NB4 (cell line): ENCODE results near the gene DAG1.

ENCODE experiments used
- DNase-seq: peaks from one replicate; pipeline ENCODE4 v3.0.0; 2010; ENCODE audit warnings: low read depth
- H3K4me3 ChIP-seq: one replicate; pipeline ENCODE4 v1.5.1; 2011; ENCODE audit warnings: mild to moderate bottlenecking, low read depth, low read length, moderate library complexity
- MYC ChIP-seq: IDR thresholded peaks from 2 replicates; pipeline ENCODE4 v1.6.1; 2011; ENCODE audit warnings: low read depth, low read length
- POLR2A ChIP-seq: IDR thresholded peaks from 2 replicates; pipeline ENCODE4 v1.6.1; 2011; ENCODE audit warnings: mild to moderate bottlenecking; ENCODE audit not compliant: insufficient read length; ENCODE audit errors: extremely low read depth
- TF ChIP-seq, protein P1 (sequence below): IDR thresholded peaks from one replicate; pipeline ENCODE4 v1.5.1; 2012; ENCODE audit warnings: low read depth, low read length
- TF ChIP-seq, protein P2 (sequence below): IDR thresholded peaks from 2 replicates; pipeline ENCODE4 v1.6.1; 2011; ENCODE audit warnings: low read depth, low read length

DAG1 gene

DNA sequence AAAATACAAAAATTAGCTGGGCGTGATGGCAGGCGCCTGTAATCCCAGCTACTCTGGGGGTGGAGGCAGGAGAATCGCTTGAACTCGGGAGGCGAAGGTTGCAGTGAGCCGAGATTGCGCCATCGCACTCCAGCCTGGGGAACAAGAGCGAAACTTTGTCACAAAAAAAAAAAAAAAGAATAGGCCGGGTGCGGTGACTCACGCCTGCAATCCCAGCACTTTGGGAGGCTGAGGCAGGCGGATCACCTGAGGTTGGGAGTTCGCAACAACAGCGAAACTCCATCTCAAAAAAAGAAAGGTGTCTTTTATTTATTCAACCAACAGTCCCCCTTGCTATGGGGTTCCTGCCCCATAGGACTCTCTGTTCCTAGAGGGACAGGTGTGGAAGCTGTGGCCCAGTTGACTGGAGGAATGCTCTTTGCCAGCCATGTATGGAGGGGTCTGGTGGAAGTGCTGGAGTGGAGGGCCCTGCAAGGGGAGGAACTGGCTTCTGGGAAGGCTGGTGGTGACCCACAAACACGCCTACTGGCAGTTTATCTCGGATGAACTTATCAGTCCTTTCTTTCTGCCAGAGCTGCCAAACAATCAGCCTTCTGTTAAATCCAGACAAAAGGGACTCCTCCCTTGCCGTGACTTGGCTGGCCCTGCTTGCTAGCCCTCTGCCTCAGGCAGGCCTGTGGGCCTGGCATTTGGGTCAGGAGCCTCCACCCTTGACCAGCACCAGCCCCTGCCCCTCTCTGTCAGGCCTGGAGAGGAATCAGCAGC is 4.6 kb upstream of the DAG1 start:
- no peak overlapping the region for H3K4me3 ChIP-seq
- peak; percentile 49 for DNase-seq
- TF ChIP-seq POLR2A: no peak
- TF ChIP-seq, protein P1, sequence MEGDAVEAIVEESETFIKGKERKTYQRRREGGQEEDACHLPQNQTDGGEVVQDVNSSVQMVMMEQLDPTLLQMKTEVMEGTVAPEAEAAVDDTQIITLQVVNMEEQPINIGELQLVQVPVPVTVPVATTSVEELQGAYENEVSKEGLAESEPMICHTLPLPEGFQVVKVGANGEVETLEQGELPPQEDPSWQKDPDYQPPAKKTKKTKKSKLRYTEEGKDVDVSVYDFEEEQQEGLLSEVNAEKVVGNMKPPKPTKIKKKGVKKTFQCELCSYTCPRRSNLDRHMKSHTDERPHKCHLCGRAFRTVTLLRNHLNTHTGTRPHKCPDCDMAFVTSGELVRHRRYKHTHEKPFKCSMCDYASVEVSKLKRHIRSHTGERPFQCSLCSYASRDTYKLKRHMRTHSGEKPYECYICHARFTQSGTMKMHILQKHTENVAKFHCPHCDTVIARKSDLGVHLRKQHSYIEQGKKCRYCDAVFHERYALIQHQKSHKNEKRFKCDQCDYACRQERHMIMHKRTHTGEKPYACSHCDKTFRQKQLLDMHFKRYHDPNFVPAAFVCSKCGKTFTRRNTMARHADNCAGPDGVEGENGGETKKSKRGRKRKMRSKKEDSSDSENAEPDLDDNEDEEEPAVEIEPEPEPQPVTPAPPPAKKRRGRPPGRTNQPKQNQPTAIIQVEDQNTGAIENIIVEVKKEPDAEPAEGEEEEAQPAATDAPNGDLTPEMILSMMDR: no peak

DNA sequence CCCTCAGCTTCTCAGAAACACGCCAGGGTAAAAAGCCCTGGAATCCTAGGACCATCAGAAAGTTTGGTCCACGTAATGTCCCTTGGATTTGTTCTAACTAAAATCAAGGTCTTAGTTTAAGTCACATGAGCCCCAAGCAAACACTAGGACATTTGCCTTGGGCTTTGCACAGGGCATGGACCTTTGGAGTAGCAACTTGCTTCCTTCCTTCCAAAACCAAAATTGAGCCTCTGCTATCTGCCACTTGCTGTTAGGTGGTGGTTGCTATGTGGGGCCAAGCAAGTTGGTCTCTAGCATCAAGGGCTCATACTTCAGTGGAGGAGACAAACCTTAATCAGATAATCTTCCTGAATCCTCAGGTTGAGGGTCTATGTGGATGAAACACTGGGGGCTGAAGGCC is 4.0 kb upstream of the DAG1 start:
- H3K4me3 ChIP-seq: no peak overlapping the region
- TF ChIP-seq, protein P1: no peak
- TF ChIP-seq POLR2A: no peak
- TF ChIP-seq MYC: no peak
- TF ChIP-seq, protein P2, sequence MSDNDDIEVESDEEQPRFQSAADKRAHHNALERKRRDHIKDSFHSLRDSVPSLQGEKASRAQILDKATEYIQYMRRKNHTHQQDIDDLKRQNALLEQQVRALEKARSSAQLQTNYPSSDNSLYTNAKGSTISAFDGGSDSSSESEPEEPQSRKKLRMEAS: no peak
- DNase-seq: no peak

DNA sequence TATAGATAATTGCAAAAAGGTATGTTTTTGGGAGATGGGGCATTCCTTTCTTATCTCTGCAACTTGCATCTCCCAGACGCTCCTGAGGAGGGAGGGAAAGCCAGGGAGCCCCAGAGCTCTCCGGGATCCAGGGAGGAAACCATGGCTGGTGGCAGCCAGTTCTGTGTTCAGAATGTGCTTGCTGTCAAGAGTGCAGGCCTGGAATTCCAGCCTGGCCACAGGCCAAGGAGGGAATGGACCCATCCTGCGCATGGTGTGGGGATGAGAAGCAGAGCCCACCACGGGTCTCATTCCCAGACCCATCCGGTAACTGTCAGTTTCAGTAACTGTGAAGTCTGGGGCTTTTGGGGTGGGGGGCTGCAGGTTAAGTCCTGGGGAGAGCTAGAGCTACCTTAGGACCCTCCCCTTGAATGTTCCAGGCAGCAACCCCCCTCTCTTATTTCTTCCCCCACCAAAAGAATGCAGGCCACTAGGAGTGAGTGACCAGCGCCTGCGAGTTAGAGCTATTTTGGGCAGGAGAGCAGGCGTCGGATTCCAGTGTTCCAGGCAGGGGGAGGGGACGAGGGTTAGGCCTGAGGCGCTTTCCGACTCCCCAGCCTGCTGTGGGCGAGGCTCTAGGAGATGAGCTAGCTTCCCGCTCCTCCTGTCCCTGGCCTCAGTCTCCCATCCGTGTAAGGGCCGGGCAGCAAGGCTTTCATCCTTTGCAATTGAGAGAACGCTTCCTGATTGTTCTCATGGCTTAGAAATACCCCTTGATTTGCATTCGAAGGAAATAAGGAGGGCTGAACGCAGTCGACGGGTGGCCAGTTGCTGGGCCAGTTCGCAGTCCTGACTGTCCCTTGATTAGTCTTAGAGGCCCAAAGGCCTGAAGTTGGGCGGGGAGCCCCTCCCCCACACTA is 781 bp upstream of the DAG1 start:
- TF ChIP-seq POLR2A (no peak), MYC (no peak)
- peak overlapping the region; percentile 65 for H3K4me3 ChIP-seq
- DNase-seq: no peak

DNA sequence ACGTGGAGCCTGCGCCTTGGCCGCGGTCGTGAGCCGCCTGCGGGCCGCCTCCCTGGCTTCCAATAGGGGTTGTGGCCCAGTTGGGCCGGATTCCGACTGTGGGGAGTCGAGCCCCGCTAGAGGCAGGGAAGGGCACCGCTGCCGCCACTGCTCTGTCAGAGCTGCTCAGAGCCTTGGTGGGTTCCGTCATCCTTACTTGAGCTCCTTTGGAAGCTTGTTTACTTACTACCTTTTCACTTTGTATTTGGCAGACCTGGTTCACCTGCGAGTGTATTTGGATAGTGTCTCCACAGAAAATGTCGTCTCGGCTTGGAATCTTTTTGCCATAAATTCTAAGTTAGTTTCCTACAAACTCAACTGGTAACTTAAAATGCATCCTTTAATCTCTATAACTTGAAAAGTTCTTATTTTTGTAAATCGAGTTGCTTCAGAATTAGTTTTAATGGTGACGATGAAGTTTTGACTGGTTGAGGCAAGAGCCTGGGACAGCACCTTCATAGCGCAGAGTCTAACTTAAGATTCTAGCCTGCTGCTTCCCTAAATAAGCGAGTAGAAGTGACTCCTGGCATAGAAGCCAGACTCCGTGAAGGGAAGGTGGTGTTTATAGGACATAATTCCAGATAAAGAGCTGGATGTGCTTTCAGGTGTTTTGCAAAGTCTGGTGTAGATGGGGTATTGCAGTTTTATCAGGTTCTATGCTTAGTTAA is 800 bp downstream of the DAG1 start:
- DNase-seq: peak; percentile 25
- TF ChIP-seq MYC: no peak
- TF ChIP-seq, protein P2: no peak
- H3K4me3 ChIP-seq: peak overlapping the region; percentile 93

DNA sequence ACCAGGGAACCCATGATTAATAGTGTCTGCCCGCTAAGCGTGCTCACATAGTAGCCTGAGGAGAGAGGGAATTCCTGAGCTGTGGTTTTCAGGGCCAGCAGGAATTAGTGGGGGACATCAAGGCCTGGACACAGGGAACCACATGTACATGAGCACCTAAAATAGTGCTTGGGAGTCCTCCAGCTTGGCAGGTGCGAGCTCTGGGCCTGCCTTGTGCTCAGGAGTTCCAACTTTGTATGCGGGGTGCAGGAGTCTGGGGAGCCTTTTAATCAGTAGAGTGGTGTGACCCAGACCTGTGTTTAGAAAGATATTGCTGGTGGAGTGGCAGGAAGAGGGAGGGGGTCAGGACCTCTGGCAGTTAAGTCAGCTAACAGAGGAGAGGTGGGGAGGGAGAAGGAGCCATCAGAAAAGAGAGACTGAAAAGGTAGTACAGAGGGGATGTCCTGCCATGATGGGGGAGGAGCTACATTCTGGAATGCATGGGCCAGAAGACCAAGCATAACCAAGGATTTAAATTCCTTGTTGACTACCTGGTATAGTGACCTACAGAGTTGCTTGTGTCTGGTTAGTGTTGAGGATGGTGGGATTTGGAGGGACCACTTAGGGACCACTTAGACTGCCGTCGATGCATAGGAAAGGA is 1.9 kb downstream of the DAG1 start:
- DNase-seq: no peak
- no peak overlapping the region for H3K4me3 ChIP-seq
- TF ChIP-seq, protein P2: no peak
- TF ChIP-seq MYC (no peak), POLR2A (no peak)
- TF ChIP-seq, protein P1: no peak

DNA sequence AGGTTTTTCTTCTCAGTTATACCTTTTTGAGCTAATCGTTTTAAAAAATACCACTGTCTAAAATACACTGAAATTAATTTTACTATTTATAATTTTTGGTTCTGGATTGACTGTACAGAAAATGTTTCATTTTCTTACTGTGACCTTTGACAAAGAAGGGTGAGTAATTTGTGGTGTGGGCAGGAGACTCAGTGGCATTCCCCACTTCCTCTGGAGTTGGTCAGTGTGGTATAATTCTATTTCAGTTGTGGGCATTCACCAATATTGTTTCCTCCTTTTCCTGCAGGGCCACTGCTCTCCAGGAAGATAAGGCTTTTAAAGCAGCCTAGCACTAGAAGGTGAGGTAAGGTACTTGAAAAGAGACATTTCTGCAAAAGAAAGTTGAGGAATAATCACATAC is 6.5 kb downstream of the DAG1 start:
- TF ChIP-seq MYC: no peak
- TF ChIP-seq, protein P2: no peak
- H3K4me3 ChIP-seq: no peak overlapping the region

More for the DNA sequence above, 6.5 kb downstream of the DAG1 start:
- peak; percentile 84 for DNase-seq
